HG02884 (cell line): ENCODE measurements around the gene ANKRD63.

ENCODE experiments used
- ATAC-seq: cut with Tn5 transposase; IDR thresholded peaks from one replicate; pipeline ENCODE4 v1.9.1; 2021; ENCODE audit warnings: mild to moderate bottlenecking, moderate library complexity; ENCODE audit not compliant: unreplicated experiment

Gene ANKRD63

GRCh38 chr15:40282869-40283614, at the start of gene ANKRD63:
TSS of gene ANKRD63 (minus strand) at chr15:40283064. CDS start at chr15:40282586, 478 bp downstream.
- ATAC-seq = no peak

- no peak for ATAC-seq
Observed at GRCh38 chr15:40332113-40332781, 49.4 kb upstream of the ANKRD63 start.

GRCh38 chr15:40331637-40332036, 48.8 kb upstream of the ANKRD63 start:
- ATAC-seq = no peak

GRCh38 chr15:40331026-40331425, 48.2 kb upstream of the ANKRD63 start:
- ATAC-seq = no peak

- ATAC-seq = no peak
Observed at GRCh38 chr15:40330368-40330836, 47.5 kb upstream of the ANKRD63 start.

- no peak for ATAC-seq
Observed at GRCh38 chr15:40329804-40330203, 46.9 kb upstream of the ANKRD63 start.

GRCh38 chr15:40328751-40329150, 45.9 kb upstream of the ANKRD63 start:
- no peak for ATAC-seq

- no peak for ATAC-seq
Observed at GRCh38 chr15:40328176-40328575, 45.3 kb upstream of the ANKRD63 start.

GRCh38 chr15:40327457-40327856, 44.6 kb upstream of the ANKRD63 start:
- no peak for ATAC-seq

GRCh38 chr15:40325700-40326099, 42.8 kb upstream of the ANKRD63 start:
- ATAC-seq = no peak

- no peak for ATAC-seq
Observed at GRCh38 chr15:40325188-40325587, 42.3 kb upstream of the ANKRD63 start.

GRCh38 chr15:40323953-40324937, 41.4 kb upstream of the ANKRD63 start:
- ATAC-seq = no peak

GRCh38 chr15:40323239-40323952, 40.5 kb upstream of the ANKRD63 start, which contains the start of gene INAFM2:
TSS of gene INAFM2 (plus strand) at chr15:40323692. CDS start at chr15:40324056, 364 bp downstream.
- peak; percentile 81 for ATAC-seq

GRCh38 chr15:40322531-40323238, 39.8 kb upstream of the ANKRD63 start:
- ATAC-seq = no peak

- ATAC-seq = no peak
Observed at GRCh38 chr15:40320931-40321371, 38.1 kb upstream of the ANKRD63 start.

- no peak for ATAC-seq
Observed at GRCh38 chr15:40320409-40320808, 37.5 kb upstream of the ANKRD63 start.

- ATAC-seq = no peak
Observed at GRCh38 chr15:40317580-40317979, 34.7 kb upstream of the ANKRD63 start.

- ATAC-seq = no peak
Observed at GRCh38 chr15:40316931-40317330, 34.1 kb upstream of the ANKRD63 start.

GRCh38 chr15:40314723-40315276, 31.9 kb upstream of the ANKRD63 start:
- ATAC-seq = no peak
